ENCODE data around the gene KRTAP9-1. TPM values are rescaled to one million over a fixed set of nuclear protein-coding genes. Genes with fewer than 3 reads are reported as not detected.
"Not testable (repeated sequence)": the region's sequence is repeated elsewhere in the genome, so short reads cannot be mapped to it uniquely, and the experiment has no call there.

KRTAP9-1 gene, protein sequence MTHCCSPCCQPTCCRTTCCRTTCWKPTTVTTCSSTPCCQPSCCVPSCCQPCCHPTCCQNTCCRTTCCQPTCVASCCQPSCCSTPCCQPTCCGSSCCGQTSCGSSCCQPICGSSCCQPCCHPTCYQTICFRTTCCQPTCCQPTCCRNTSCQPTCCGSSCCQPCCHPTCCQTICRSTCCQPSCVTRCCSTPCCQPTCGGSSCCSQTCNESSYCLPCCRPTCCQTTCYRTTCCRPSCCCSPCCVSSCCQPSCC
- total RNA-seq (2014; rRNA removed; shearing (Covaris generic)) = not detected in 2 replicates

DNA sequence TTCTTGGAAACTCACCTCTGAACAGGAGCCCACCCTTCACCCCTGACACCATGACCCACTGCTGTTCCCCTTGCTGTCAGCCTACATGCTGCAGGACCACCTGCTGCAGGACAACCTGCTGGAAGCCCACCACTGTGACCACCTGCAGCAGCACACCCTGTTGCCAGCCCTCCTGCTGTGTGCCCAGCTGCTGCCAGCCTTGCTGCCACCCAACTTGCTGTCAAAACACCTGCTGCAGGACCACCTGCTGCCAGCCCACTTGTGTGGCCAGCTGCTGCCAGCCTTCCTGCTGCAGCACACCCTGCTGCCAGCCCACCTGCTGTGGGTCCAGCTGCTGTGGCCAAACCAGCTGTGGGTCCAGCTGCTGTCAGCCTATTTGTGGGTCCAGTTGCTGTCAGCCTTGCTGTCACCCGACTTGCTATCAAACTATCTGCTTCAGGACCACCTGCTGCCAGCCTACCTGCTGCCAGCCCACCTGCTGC lies at the start of gene KRTAP9-1:
KRTAP9-1 (plus strand) TSS at position 51 of the 482 bp plus-strand sequence; CDS start at position 51, 0 bp downstream.
- peaks cover 13% of the 10 kb centered on the region; the same call in 1 of the 2 replicates for H3K27me3 ChIP-seq (replicated peaks)
- H3K27ac ChIP-seq; H3K4me3 ChIP-seq; H3K4me1 ChIP-seq (replicated peaks); H3K36me3 ChIP-seq; DNase-seq (ENCODE audit: low read depth in 1 of 2, low spot score in 2 of 2); H3K9me3 ChIP-seq (replicated peaks): not testable (repeated sequence)

DNA sequence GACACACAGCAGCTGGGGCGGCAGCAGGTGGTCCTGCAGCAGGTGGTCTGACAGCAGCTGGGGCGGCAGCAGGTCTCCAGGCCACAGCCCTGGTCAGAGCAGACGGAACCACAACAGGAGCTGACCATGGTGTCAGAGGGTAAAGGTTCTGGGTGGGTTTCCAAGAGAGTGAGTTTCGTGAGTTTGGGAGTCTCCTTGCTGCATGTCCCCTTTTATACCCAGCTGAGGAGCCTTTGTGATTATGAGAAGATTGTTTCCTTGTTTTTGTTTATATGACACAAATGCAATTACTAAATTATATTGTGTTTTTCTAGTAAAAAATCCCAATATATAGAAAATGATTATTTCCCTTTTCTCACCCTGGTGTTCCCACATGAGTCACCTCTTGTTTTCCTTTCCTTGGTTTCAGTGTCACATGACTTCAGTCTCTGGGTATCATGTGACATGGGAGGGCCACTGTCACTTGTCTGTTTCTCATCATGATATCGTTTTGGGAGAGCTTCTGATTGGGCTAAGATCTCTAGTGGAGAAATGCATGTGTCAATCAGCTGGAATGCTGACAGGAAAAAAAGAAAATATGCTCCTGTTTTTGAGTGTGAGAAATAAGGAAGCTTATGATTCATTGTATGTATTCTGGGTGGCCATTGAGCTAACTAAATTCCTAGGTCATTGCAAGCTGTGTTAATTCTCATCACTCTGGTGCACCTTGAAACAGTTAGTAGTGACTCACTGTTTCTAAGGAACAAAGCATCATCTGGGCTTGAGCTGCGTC lies 49.1 kb upstream of the KRTAP9-1 start, which contains the start of gene KRTAP4-6:
KRTAP4-6 (minus strand) TSS at position 185 of the 772 bp plus-strand sequence; CDS start at position 128, 57 bp downstream.
- H3K9me3 ChIP-seq (replicated peaks) = peaks cover 4% of the 10 kb centered on the region; the same call in 1 of the 2 replicates
- peak within 1 kb of the TSS; percentile 83 for H3K27ac ChIP-seq
- DNase-seq (ENCODE audit: low read depth in 1 of 2, low spot score in 2 of 2) = peak; percentile 68 to 92
- H3K27me3 ChIP-seq (replicated peaks) = no peaks in the 10 kb centered on the region
- peaks cover 16% of the 10 kb centered on the region for H3K4me1 ChIP-seq (replicated peaks)
- H3K36me3 ChIP-seq = no peaks in the 10 kb centered on the region
- no peak within 1 kb of the TSS for H3K4me3 ChIP-seq

DNA sequence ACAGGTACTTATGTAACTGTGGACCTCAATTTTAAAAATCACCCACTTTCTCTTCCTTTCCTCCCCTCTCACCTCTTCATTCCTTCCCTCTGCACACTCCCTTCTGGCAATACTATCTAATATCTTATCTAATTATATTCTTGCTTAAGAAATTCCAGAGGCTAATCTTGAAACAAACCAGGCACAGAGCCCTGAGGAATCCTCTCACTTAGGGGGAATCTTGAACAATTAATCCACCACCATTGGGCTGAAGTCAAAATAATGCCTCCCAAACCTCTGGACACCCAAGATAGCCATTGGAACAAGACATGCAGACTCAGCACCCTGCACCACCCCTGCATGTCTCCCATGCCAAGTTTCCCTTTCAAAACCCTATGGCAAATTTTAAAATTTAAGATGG lies 48.3 kb upstream of the KRTAP9-1 start:
- no peak for DNase-seq (ENCODE audit: low read depth in 1 of 2, low spot score in 2 of 2)
- peak overlapping the region; percentile 69 for H3K27ac ChIP-seq

DNA sequence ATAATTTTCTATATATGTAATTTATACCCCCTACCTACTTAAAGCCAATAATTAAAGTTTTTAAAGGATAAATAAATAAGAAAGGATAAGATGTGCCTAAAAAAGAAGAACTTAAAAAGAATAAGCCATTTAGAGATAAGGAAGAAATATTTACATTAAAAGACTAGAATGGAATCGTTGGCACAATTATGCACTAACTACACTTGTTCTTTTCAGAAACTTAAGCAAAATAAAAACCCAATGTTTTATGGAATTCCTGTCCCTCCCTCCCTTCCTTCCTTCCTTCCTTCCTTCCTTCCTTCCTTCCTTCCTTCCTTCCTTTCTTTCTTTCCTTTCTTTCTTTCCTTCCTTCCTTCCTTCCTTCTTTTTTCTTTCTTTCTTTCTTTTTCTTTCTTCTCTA lies 44.8 kb upstream of the KRTAP9-1 start:
- Histone ChIP-seq H3K4me3 (no peak overlapping the region), H3K4me1 (replicated peaks) (peaks cover 16% of the 10 kb centered on the region), H3K36me3 (no peaks in the 10 kb centered on the region), H3K27me3 (replicated peaks) (no peaks in the 10 kb centered on the region), H3K27ac (no peak overlapping the region), H3K9me3 (replicated peaks) (peaks cover 4% of the 10 kb centered on the region; the same call in 1 of the 2 replicates)
- DNase-seq (ENCODE audit: low read depth in 1 of 2, low spot score in 2 of 2) = no peak

More for the DNA sequence above, 48.3 kb upstream of the KRTAP9-1 start:
- H3K4me1 ChIP-seq (replicated peaks) = peaks cover 16% of the 10 kb centered on the region
- H3K27me3 ChIP-seq (replicated peaks) = no peaks in the 10 kb centered on the region
- H3K4me3 ChIP-seq = no peak overlapping the region
- H3K36me3 ChIP-seq = no peaks in the 10 kb centered on the region
- H3K9me3 ChIP-seq (replicated peaks) = peaks cover 4% of the 10 kb centered on the region; the same call in 1 of the 2 replicates

DNA sequence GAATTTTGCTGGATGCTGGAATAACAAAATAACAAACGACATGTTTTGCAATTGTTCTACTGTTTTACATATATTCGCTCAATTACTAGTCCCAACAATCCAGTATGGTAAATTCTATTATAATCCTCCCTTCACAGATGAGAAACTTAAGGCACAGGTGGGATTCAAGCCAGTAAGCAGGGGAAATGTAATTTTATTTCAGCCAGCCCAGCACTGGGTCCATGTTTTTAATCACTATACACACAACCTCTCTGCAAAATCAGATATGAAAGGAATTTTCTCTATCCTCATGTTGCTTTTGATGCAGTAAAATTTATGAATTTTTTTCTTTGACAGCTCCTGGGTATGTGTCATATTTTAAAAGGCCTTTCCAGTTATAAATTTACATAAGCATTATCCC lies 44.4 kb upstream of the KRTAP9-1 start:
- Histone ChIP-seq H3K4me3 (no peak overlapping the region), H3K9me3 (replicated peaks) (peaks cover 3% of the 10 kb centered on the region; the same call in 1 of the 2 replicates), H3K4me1 (replicated peaks) (peaks cover 14% of the 10 kb centered on the region), H3K27ac (no peak overlapping the region), H3K36me3 (no peaks in the 10 kb centered on the region), H3K27me3 (replicated peaks) (no peaks in the 10 kb centered on the region)
- no peak for DNase-seq (ENCODE audit: low read depth in 1 of 2, low spot score in 2 of 2)

DNA sequence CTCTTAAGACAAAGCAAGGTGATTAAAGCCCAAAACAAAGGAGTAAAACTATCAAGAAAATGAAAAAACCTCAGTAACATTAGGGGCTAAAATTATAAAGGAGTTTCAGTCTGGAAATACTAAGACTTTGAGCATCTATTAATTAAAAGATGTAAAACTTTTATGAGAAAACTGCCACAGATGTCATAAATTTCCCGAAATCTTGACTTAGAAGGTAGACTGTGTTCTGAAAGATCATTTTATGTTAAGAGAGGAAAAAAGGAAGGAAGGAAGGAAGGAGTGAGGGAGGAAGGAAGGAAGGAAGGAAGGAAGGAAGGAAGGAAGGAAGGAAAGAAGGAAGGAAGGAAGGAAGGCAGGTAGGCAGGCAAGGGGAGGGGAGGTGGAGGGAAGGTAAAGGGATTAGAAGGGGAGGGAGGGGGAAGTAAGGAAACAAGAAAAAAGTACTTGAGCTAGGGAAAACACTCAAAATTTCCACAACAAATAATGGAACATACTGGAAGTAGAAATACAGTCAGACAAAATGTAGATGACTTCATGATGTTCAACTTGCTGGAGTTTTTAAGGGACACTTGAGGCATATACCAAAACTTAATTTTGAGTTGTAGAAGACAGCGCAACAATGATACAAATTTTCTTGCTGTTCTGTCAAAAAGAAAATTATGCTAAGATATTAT lies 42.0 kb upstream of the KRTAP9-1 start:
- no peak overlapping the region for H3K4me3 ChIP-seq
- no peaks in the 10 kb centered on the region; the same call in 1 of the 2 replicates for H3K9me3 ChIP-seq (replicated peaks)
- H3K27me3 ChIP-seq (replicated peaks) = no peaks in the 10 kb centered on the region; the same call in 1 of the 2 replicates
- DNase-seq (ENCODE audit: low read depth in 1 of 2, low spot score in 2 of 2) = no peak
- H3K36me3 ChIP-seq = no peaks in the 10 kb centered on the region
- H3K4me1 ChIP-seq (replicated peaks) = no peaks in the 10 kb centered on the region
- no peak overlapping the region for H3K27ac ChIP-seq

DNA sequence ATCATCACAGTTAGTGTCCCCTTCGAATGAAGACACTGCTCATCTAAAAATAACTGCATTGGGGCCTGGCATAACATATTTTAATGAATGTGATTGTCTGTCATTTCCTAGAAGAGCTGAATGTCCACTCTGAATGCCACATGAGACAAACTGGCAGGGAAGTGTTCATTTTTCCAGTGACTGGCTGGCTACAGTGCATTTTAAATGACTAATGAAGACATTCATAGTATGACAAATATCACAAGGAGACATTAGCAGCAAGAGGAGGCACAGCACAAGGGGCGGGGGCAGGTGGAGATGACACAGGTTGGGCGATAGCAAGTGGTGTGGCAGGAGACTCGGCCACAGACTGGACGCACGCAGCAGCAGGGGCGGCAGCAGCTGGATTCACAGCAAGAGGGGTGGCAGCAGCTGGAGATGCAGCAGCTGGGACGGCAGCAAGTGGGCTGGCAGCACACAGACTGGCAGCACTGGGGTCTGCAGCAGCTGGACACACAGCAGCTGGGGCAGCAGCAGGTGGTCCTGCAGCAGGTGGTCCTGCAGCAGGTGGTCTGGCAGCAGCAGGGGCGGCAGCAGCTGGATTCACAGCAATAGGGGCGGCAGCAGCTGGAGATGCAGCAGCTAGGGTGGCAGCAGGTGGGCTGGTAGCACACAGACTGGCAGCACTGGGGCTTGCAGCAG lies 40.6 kb upstream of the KRTAP9-1 start:
- H3K36me3 ChIP-seq = not testable (repeated sequence)

DNA sequence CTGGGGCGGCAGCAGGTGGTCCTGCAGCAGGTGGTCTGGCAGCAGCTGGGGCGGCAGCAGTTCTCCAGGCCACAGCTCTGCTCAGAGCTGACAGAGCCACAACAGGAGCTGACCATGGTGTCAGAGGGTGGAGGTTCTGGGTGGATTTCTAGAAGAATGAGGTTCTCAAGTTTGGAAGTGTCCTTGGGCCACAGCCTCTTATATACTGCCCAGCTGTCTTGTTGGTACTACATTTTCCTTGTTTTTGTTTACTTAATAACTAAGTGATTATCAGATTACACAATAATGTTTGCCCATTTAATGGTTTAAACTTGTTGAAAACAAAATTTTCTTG lies 40.1 kb upstream of the KRTAP9-1 start, which contains the start of gene KRTAP4-5:
KRTAP4-5 (minus strand) TSS at position 174 of the 334 bp plus-strand sequence; CDS start at position 116, 58 bp downstream.
- Histone ChIP-seq H3K27me3 (replicated peaks) (no peaks in the 10 kb centered on the region; the same call in 1 of the 2 replicates), H3K9me3 (replicated peaks) (no peaks in the 10 kb centered on the region), H3K4me1 (replicated peaks) (no peaks in the 10 kb centered on the region), H3K27ac (no peak within 1 kb of the TSS), H3K4me3 (no peak within 1 kb of the TSS), H3K36me3 (no peaks in the 10 kb centered on the region)
- no peak for DNase-seq (ENCODE audit: low read depth in 1 of 2, low spot score in 2 of 2)

More for the DNA sequence above, 40.6 kb upstream of the KRTAP9-1 start:
- H3K27ac ChIP-seq; H3K9me3 ChIP-seq (replicated peaks); DNase-seq (ENCODE audit: low read depth in 1 of 2, low spot score in 2 of 2); H3K4me3 ChIP-seq; H3K4me1 ChIP-seq (replicated peaks); H3K27me3 ChIP-seq (replicated peaks): not testable (repeated sequence)

DNA sequence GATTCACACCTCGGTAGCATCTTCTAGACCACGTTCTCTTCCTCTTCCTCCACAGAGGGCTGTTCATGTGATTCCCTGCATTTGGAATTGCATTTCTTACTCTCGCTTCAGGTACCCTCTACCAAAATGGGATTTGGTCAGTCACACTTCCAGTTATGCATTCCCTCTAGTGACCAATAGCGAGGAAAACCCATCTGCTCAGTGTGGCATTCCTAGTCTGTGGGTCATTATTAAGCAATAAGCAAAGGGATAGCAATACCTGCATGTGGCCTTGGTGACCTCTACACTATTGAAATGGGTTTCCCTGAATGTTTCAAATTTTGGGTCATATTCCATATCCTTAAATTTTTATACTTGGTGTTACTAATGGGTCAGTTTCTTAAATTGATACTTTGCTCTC lies 39.7 kb upstream of the KRTAP9-1 start:
- no peak overlapping the region for H3K27ac ChIP-seq
- no peak for DNase-seq (ENCODE audit: low read depth in 1 of 2, low spot score in 2 of 2)
- no peaks in the 10 kb centered on the region; the same call in 1 of the 2 replicates for H3K27me3 ChIP-seq (replicated peaks)
- no peaks in the 10 kb centered on the region for H3K9me3 ChIP-seq (replicated peaks)
- H3K4me3 ChIP-seq = no peak overlapping the region
- no peaks in the 10 kb centered on the region for H3K4me1 ChIP-seq (replicated peaks)
- H3K36me3 ChIP-seq = no peaks in the 10 kb centered on the region

DNA sequence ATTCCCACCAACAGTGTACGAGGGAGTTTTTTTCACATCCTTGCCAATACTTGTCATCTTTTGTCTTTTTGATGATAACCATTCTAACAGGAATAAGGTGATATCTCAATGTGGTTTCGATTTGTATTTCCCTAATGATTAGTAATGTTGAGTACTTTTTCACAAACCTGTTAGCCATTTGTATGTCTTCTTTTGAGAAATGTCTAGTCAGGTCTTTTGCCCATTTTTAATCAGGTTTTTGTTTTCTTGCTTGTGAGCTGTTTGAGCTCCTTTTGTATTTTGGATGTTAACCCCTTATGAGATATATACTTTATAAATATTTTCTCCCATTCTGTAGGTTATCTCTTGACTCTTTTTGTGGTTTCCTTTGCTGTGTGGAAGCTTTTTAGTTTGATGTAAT lies 38.2 kb upstream of the KRTAP9-1 start:
- H3K36me3 ChIP-seq = no peaks in the 10 kb centered on the region
- no peak for DNase-seq (ENCODE audit: low read depth in 1 of 2, low spot score in 2 of 2)
- no peak overlapping the region for H3K27ac ChIP-seq
- no peaks in the 10 kb centered on the region for H3K9me3 ChIP-seq (replicated peaks)
- H3K4me1 ChIP-seq (replicated peaks) = no peaks in the 10 kb centered on the region
- no peaks in the 10 kb centered on the region; the same call in 1 of the 2 replicates for H3K27me3 ChIP-seq (replicated peaks)
- no peak overlapping the region for H3K4me3 ChIP-seq

DNA sequence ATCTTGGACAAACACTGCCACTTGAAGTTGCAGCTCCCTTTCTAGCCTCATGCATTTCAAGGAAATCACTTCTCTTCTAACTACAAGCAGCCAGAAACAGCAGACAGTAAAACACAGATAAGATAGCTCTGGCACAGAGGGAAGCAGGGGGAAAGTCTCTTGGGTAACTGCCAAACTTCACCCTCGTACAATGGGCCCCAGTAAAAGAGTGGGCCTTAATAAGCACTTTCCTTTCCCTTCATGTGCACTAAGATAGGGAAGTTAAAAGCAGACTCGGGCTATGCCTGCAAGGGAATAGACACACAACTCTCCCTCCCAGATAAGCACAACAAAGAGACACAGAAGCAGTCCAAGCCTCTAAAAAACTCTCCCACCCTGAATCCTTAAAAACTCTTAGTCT lies 35.8 kb upstream of the KRTAP9-1 start:
- Histone ChIP-seq H3K9me3 (replicated peaks) (no peaks in the 10 kb centered on the region), H3K36me3 (no peaks in the 10 kb centered on the region), H3K4me1 (replicated peaks) (no peaks in the 10 kb centered on the region), H3K27me3 (replicated peaks) (no peaks in the 10 kb centered on the region; the same call in 1 of the 2 replicates), H3K4me3 (no peak overlapping the region), H3K27ac (no peak overlapping the region)
- DNase-seq (ENCODE audit: low read depth in 1 of 2, low spot score in 2 of 2) = no peak

DNA sequence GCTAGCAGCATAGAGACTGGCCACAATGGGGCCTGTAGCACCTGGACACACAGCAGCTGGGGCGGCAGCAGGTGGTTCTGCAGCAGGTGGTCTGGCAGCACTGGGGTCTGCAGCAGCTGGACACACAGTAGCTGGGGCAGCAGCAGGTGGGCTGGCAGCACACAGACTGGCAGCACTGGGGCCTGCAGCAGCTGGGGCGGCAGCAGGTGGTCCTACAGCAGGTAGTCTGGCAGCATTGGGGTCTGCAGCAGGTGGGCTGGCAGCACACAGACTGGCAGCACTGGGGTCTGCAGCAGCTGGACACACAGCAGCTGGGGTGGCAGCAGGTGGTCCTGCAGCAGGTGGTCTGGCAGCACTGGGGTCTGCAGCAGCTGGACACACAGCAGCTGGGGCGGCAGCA lies 29.5 kb upstream of the KRTAP9-1 start:
- not testable (repeated sequence) for DNase-seq (ENCODE audit: low read depth in 1 of 2, low spot score in 2 of 2); H3K4me3 ChIP-seq; H3K9me3 ChIP-seq (replicated peaks); H3K4me1 ChIP-seq (replicated peaks); H3K27me3 ChIP-seq (replicated peaks); H3K36me3 ChIP-seq; H3K27ac ChIP-seq

DNA sequence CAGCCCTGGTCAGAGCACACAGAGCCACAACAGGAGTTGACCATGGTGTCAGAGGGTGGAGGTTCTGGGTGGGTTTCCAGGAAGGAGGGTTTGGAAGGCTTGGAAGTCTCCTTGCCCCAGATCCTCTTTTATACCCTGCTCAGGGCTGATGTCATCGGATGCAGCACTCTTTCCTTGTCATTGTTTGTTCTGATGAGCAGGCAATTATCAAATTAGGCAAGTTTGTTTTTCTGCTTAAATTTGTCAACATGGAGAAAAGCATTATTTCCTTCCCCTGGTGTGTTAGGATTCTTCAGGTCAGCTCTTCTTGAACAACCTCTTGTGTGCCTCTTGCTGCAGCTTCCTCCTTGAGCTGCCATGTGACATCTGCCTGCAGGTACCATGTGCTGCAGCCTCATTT lies 29.0 kb upstream of the KRTAP9-1 start, which contains the start of gene KRTAP4-4:
KRTAP4-4 (minus strand) TSS at position 101 of the 400 bp plus-strand sequence; CDS start at position 44, 57 bp downstream.
- Histone ChIP-seq H3K27me3 (replicated peaks) (no peaks in the 10 kb centered on the region), H3K4me3 (no peak within 1 kb of the TSS), H3K36me3 (no peaks in the 10 kb centered on the region), H3K27ac (no peak within 1 kb of the TSS), H3K9me3 (replicated peaks) (no peaks in the 10 kb centered on the region), H3K4me1 (replicated peaks) (no peaks in the 10 kb centered on the region)
- no peak for DNase-seq (ENCODE audit: low read depth in 1 of 2, low spot score in 2 of 2)

Data from SJSA1 (cell line).